ENCODE results near the gene EIF3F.

Gene EIF3F

DNA sequence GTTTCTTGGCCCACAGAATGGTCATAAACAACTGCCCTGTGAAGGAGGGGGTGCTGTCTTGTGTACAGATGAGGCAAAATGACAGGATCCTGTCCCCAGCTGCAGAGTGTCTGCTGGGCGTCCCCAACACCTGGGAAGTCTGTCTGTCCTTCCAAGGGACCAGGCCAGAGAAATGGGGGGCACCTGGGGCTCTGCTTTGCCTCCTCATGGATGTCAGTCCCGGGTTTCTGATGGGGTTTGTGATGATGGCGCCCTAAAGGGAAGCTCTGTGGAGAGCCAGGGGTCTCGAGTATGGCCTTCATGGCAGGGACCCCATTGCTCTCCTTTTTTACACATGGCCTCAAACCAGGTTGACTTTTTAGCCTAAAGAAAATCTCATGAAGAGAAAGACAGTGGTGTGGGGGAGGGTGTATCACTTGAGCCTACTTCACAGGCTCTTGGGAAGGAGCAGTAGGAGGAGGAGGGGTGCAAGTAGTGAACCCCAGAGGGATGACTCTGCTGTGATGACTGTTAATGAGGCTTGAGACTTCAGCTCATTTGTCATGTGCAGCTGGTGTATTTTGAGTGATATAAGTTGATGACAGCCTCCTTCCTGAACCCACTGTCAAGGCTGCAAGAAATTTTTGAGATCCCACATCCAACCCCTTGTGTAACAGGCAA, 53.3 kb downstream of the EIF3F start:
- no peak for DNase-seq

GRCh38 chr11:8040921-8041285, 53.8 kb downstream of the EIF3F start:
- no peak for DNase-seq

DNA sequence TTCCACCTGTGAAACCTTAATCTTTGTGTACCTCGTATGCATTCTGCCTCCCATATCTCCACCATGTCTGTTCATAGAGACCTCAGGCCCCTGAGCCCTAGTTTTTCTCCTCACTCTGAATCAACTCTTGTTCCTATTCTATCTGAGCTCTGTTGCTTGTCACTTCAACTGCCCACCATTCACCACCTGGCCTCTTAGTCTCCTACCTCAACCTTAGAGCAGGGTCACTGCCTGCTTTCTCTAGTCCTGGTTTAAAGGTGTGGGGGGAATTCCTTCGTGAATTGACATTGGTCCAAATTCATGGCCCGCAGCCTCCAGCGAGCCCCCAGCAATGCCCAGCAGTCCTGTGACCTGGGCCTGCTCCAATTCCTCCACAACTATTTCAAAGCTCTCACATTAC, 54.4 kb downstream of the EIF3F start:
- DNase-seq = no peak

DNA sequence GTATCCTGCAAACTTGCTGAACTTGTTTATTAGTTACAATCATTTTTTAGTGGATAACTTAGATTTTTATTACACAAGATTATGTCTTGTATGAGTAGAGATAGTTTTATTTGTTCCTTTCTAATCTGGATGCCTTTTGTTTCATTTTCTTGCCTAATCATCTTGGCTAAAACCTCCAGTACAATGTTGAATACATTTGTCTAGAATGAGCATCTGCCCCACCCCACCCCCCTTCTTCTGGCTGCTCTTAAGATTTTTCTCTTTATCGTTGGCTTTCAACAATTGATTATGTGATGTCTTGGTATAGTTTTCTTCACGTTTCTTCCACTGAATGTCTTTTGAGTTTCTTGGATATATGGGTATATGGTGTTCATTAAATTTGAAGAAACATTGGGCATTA, 56.6 kb downstream of the EIF3F start:
- no peak for DNase-seq

DNA sequence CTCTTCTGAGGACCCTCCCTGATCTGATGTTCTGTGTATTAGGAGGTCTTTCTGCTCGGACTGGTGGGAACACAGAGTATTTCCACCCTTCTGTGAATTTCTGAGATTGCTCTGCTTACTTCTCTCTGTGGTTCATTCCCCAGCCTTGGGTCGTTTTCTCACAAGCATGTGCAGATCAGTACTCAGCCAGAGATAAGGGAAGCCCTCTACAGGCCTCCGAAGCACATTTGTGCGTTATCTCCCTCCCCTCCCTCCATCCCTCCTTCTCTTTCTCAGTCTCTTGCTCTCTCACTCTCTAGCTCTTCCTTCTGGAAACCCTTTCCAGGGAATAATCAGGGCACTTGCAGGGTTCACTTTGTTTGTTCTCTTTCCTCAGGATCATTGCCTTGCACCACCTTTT, 58.7 kb downstream of the EIF3F start:
- DNase-seq = no peak

GRCh38 chr11:8047382-8047781, 60.2 kb downstream of the EIF3F start:
- DNase-seq = no peak

GRCh38 chr11:8049084-8049483, 61.9 kb downstream of the EIF3F start:
- DNase-seq = no peak
